NCI-H345 treated with DMSO at 0.1 percent for 48 hours (cell line): Measurements from ENCODE around the gene RBPMS2.
"Not testable (repeated sequence)": the region's sequence is repeated elsewhere in the genome, so short reads cannot be mapped to it uniquely, and the experiment has no call there.

ENCODE experiments used
- DNase-seq: peaks from one replicate; lab custom pipeline; 2025; ENCODE audit not compliant: unreplicated experiment; lab: John Stamatoyannopoulos, UW

Gene RBPMS2

GRCh38 chr15:64754663-64755426 is 20.5 kb downstream of the RBPMS2 start:
- DNase-seq: no peak

- DNase-seq: no peak
These were observed 21.8 kb downstream of the RBPMS2 start for GRCh38 chr15:64753480-64754185.

DNA sequence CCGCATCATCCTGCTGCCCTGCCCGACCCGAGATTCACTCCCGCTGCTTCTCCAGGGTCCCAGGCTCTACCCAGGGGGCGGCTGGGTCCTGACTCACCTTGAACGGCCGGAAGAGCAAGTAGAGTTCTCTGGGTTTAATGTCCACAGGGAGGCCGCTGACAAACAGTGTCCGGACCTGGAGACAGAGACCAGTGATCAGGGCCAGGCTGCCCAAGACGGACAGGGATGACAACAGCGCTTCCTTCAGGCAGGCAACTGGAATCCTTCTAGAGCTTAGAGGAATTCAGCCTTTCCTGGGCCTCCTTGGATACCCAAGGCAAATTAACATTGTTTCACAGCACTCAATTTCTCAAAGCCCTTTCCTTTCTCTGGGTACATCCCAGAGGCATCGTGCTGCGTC is 23.9 kb downstream of the RBPMS2 start:
- DNase-seq: no peak

- no peak for DNase-seq
These were observed 25.3 kb downstream of the RBPMS2 start for GRCh38 chr15:64749999-64750657.

DNA sequence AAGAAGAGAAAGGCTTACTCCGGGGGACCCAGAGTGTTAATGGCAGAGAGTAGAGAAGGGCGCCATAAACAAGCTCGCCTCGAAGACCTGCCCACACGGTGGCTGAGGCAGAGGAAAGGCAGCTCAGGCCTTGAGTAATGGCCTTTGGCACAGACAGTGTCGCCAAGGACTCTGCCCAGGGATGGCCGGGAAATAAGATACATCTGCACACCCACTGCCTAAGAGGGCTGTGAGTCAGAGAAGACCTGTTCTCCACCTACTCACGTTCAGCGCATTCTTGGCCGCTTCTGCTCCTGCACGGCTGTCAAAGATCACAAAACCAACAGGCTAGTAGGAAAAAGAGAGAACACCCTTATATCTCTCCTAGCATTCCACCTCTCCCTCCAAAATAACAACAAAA is 26.2 kb downstream of the RBPMS2 start:
- DNase-seq: no peak

GRCh38 chr15:64748251-64748650 is 27.1 kb downstream of the RBPMS2 start:
- DNase-seq: no peak

- DNase-seq: no peak
These were observed 27.8 kb downstream of the RBPMS2 start for GRCh38 chr15:64747578-64747977.

DNA sequence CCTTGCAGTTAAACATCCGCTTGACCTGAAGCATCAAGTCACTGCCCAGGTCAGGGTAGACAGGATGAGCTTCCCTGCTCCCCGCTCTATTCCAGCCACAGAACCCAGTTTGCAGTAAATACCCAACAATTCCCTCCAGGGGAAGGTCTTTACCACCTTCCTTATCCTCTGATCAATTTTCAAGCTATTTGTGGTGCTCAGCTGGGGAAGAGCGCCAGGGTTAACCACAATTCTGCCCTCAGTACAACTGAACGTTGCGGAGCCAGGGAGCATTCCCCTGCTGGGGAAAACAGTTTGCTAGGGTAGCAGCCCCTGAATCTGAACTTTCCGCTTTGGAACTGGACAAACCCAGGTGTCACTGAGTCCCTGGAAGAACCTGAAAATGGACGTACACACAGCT is 28.5 kb downstream of the RBPMS2 start:
- DNase-seq: no peak

DNA sequence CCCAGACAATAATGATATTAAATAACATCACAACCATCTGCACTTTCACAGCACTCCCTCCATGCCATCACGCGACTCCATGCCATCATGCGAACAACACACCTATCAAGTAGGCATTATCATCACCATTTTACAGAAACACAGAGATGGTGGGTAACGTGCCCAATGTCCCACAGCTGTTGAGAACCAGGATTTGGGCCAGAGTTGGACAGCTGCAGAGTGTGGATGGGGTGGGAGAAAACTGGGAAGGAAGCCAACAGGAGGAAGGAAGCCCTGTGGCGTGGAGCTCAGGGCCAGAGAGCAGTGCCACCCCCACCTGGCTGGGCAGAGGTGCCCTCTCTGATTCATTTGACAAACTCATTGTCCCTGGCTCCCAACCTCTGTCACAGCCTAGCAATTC is 29.0 kb downstream of the RBPMS2 start:
- no peak for DNase-seq

DNA sequence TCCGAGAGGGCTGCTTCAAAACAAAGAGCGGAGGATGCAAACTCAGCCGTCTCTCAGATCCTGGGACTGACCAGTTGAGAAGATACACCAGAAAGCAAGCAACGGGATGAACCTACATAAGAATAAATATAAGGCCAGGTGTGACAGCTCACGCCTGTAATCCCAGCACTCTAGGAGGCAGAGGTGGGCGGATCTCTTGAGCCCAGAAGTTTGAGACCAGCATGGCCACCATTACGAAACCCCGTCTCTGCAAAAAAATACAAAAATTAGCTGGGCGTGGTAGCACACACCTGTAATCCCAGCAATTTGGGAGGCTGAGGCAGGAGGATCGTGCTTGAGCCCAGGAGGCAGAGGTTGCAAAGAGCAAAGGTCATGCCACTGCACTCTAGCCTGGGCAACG is 31.7 kb downstream of the RBPMS2 start:
- no peak for DNase-seq

DNA sequence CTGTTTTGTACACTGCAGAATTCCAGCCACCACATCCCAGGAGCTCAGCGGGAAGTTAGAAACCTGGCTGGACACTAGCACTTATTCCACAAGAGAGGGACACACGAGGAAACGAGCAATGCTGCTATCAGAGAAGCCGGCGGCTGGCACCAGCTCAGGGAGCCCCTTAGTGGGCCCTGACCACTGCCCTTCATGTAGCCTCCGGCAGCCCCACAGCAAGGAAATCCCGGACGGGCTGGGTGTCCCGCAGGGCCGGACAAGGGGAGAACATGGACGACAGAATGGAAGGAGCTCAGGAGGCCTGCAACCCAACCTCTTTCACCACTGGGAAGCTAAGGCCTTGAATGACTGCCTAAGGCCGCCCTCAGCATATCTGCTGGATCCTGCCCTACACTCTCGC is 32.5 kb downstream of the RBPMS2 start:
- DNase-seq: no peak

DNA sequence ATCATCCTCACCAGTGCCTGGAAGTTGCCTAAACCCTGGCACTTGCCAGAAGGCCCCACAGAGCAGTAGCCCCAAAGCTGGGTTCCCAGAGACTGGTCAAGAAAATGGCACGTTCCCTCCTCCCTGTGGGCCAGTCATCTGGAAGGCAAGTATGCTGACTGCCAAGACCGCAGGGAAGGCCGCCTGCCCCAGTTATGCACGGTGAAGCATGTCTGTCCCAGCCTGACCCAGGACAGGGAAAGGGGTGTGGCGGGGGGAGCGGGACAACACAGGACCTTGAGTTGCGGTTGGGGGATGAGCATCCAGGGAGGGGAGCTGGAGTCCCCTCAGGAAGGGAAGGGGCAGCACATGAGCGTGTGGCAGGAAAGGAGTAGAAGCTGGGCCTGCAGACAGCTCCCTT is 33.0 kb downstream of the RBPMS2 start:
- DNase-seq: no peak

- not testable (repeated sequence) for DNase-seq
These were observed 33.7 kb downstream of the RBPMS2 start for GRCh38 chr15:64741708-64742107.

DNA sequence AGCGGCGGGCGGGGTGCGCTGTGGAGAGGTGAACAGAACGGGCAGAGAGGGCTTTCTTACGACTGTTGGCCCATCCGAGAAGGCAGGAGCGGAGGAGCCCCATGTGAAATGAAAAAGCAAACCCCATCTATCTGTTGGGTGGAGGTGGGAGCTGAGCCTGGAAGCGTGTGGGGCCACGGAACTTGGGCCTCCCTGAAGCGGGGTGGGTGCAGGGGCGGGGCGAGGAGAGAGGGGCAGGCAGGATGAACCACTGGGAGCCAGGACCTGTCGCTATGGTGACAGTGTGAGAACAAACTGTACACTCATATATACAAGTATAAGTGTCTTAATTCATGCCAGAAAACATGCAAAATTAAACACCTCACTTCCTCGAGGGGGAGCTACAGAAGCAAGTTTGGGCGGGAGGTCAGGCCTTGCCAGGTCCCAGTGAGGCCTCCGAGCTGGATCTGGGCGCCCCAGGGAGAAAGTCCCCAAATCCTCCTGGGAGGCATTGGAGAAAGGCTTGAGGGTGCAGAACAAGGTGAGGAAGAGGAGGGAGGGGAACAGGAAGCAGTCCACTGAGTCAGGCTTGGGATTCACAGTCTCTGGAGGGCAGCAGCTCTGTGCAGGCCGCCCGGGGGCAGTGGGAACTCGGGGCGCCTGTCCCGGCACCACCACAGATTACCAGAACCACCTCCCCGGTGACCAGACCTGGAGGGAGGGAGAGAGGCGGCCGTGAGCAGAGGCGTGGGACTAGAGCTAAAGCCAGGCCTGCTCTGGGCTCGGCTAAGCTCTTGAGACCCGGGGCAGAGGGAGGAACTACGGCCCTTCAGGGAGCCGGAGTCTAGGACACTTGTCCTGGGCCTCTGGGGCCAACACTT is 34.8 kb downstream of the RBPMS2 start:
- DNase-seq: no peak

- no peak for DNase-seq
These were observed 35.7 kb downstream of the RBPMS2 start for GRCh38 chr15:64739577-64740143.

DNA sequence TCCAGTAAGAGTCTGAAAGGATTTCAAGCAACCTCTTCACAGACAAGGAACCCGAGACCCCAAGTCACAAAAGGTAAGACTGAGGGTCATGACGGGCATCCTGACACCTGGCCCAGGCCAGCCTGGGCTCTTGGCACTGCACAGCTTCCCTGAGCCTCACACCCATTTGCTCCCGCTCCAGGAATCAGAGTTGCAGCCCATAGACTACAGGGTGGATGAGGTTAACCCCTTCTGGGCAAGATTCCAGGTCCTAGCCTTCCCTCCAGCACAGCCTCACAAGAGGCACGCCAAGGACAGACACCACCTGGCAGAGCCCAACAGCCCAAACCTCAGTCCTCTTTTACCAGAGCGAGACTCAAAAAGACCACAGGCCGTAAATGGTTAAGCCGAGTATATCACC is 36.2 kb downstream of the RBPMS2 start:
- DNase-seq: no peak

DNA sequence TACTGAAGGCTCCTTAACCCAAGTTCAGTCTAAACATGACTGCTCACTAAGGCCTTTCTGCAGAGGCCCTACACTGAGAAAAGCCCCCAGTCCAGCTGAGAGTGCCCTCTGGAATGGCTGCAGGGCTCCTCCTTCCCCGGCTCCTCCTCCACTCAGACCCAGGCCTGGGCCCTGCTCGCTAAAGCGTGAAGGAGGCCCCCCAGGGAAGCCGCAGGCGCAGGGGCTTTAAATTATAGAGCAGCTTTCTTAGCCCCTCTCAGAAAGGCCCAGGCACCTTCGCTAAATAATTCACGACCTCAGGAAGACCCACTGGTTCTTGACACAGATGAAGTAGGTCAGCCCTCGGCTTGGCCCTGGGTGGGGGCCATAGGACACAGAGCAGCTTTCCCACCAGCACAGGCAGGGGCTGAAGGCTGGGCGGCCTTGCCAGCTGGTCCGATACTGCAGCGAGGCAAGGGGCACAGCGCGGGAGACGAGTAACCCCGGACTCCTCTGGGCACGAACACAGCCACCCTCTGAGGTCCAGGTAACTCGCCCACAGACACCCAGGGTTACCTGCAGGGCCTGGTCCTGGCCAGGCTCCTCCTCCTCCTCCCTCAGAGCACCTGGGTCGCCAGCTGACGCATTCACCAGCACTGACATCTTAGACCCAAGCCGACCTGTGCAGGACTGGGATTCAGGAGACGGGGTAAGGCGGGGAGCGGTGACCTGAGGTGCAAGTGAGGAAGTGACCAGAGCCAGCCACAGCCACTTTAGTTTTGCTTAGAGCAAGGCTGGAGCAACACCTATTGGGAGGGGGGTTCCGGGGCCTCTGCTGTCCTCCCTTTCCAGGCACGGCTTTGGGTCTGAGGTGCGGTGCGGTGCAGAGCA is 36.9 kb downstream of the RBPMS2 start:
- DNase-seq: no peak

DNA sequence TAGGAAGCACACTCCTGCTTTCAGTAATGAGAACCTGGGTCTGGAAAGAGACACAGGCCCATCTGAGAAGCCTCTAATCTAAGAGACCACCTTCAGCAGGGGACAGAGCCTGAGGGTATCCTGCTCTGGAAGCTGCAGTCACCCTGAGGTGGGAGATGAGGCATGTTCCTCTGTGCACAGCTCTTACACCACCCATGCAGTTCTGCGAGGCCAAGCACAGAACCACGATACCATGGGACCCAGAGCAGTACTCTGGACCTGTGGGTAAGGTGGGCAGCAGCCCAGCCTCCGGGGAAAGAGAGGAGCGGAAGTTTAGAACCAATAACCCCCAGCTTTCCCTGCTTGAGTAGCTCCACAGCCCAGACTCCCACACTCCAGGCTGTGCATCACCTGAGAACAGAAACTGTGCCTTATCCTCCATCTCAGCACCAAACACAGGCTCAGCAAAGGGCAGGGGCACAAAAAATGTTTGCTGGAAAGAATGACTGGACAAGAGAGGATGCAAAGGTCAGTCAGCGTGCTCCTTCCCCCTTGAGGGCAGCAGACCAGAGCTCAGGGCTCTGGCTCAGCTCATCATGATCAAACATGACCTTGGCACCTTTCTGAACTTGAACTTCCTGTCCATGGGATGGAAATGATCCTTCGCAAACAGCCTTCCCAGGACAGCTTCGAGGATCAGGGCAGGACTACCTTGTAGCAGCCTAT is 43.1 kb downstream of the RBPMS2 start:
- DNase-seq: no peak

- DNase-seq: no peak
These were observed 43.6 kb downstream of the RBPMS2 start for GRCh38 chr15:64731805-64732151.
